ENCODE measurements around the gene MTFP1.

GRCh38 chr22:30474683-30475424 lies 49.3 kb downstream of the MTFP1 start:
- TF ChIP-seq CTCF (IDR thresholded peaks at IDR 0.05; ENCODE audit: low read depth, low read length) (no peak), EZH2phosphoT487 (IDR thresholded peaks at IDR 0.05; ENCODE audit: low read depth) (no peak)
